GM12872 (cell line): ENCODE measurements around the gene TNP2.

Source experiments
- CTCF ChIP-seq: IDR thresholded peaks from 3 replicates; pipeline ENCODE4 v1.5.1; 2011; ENCODE audit warnings: low read depth, mild to moderate bottlenecking, low read length, moderate library complexity; ENCODE audit not compliant: insufficient read depth

The TNP2 gene

GRCh38 chr16:11272921-11273720 is 4.0 kb upstream of the TNP2 start, which contains the start of gene PRM3:
Gene PRM3 (minus strand): TSS chr16:11273629. CDS start chr16:11273595, 34 bp downstream.
- TF ChIP-seq CTCF = no peak

GRCh38 chr16:11272484-11272883 is 3.4 kb upstream of the TNP2 start:
- TF ChIP-seq CTCF = no peak

- TF ChIP-seq CTCF = no peak
Measured at GRCh38 chr16:11271610-11272009, 2.5 kb upstream of the TNP2 start.

GRCh38 chr16:11270602-11271162 is 1.6 kb upstream of the TNP2 start:
- TF ChIP-seq CTCF = no peak

GRCh38 chr16:11265124-11265523 is 4.0 kb downstream of the TNP2 start:
- TF ChIP-seq CTCF = no peak

- TF ChIP-seq CTCF = no peak
Measured at GRCh38 chr16:11264155-11264832, 4.8 kb downstream of the TNP2 start.

- no peak for TF ChIP-seq CTCF
Measured at GRCh38 chr16:11263737-11264136, 5.4 kb downstream of the TNP2 start.
